Hypothalamus (tissue), 51 donors: ENCODE measurements around the gene GARNL3.

Source experiments
- DNase-seq, 51 donors: peaks; one replicate each; lab custom pipeline; 2025; lab: John Stamatoyannopoulos, UW

GARNL3 gene

GRCh38 chr9:127396808-127397645, 132.5 kb downstream of the GARNL3 start, which contains the start of gene SLC2A8:
SLC2A8 (plus strand) TSS chr9:127397169; CDS start chr9:127397231, 62 bp downstream.
- peak; percentile 72 to 100 (median 99) for DNase-seq

GRCh38 chr9:127397646-127398274, 133.2 kb downstream of the GARNL3 start:
- DNase-seq, result peak in 16 of 51 donors; percentile 15 to 56 (median 40)

GRCh38 chr9:127398275-127398647, 133.7 kb downstream of the GARNL3 start:
- DNase-seq, result no peak

- no peak for DNase-seq
Observed at GRCh38 chr9:127398715-127399400, 134.3 kb downstream of the GARNL3 start.

- no peak for DNase-seq
Observed at GRCh38 chr9:127399736-127400269, 135.2 kb downstream of the GARNL3 start.

GRCh38 chr9:127402401-127403090, 138.0 kb downstream of the GARNL3 start:
- peak in 13 of 51 donors; percentile 8 to 66 (median 21) for DNase-seq

- no peak for DNase-seq
Observed at GRCh38 chr9:127403507-127404192, 139.1 kb downstream of the GARNL3 start.

GRCh38 chr9:127404631-127405030, 140.1 kb downstream of the GARNL3 start:
- no peak for DNase-seq

GRCh38 chr9:127405344-127406125, 141.0 kb downstream of the GARNL3 start:
- no peak for DNase-seq

GRCh38 chr9:127406799-127407491, 142.4 kb downstream of the GARNL3 start:
- DNase-seq, result no peak

GRCh38 chr9:127407492-127407843, 142.9 kb downstream of the GARNL3 start:
- no peak for DNase-seq

- no peak for DNase-seq
Observed at GRCh38 chr9:127411122-127411521, 146.5 kb downstream of the GARNL3 start.

- no peak for DNase-seq
Observed at GRCh38 chr9:127415141-127415540, 150.6 kb downstream of the GARNL3 start.

GRCh38 chr9:127415657-127416056, 151.1 kb downstream of the GARNL3 start:
- no peak for DNase-seq

GRCh38 chr9:127417131-127418036, 152.8 kb downstream of the GARNL3 start:
- peak in 1 of 51 donors; percentile 6 for DNase-seq

GRCh38 chr9:127418037-127418471, 153.5 kb downstream of the GARNL3 start:
- DNase-seq, result peak in 1 of 51 donors; percentile 6

GRCh38 chr9:127419348-127419747, 154.8 kb downstream of the GARNL3 start:
- DNase-seq, result no peak
